HCT116 (cell line): ENCODE data around the gene PTPRZ1. TPM values are rescaled to one million over a fixed set of nuclear protein-coding genes. Genes with fewer than 3 reads are reported as not detected.

Experiments
- ATAC-seq: fragments of 200-7000 bp; cut with Tn5 transposase; 2 replicates; pipeline ENCODE4 v1.9.1; 2020; ENCODE audit warnings: mild to moderate bottlenecking, moderate library complexity
- BruUV-seq: library from RNA; stranded (reverse); fragments of 400-500 nt; replicated peaks from 2 replicates; lab custom pipeline; 2021; lab: Mats Ljungman, UMichigan
- CTCF ChIA-PET: fragments of 300-600 bp; sonication (Branson Sonifier 250); formaldehyde crosslinking; loops from one replicate; lab custom pipeline; 2021; ENCODE audit warnings: antibody characterized with exemption; lab: Charles Lee
- POLR2A ChIA-PET: fragments of 300-600, 350-600 bp; sonication (Branson Sonifier 250); formaldehyde crosslinking; loops from one replicate; lab custom pipeline; 2021; ENCODE audit warnings: antibody characterized with exemption; lab: Charles Lee
- RAD21 ChIA-PET, 2 experiments: fragments of 300-600 bp; sonication (Branson Sonifier 250); formaldehyde crosslinking; loops; one replicate each; lab custom pipeline; 2023; ENCODE audit warnings: low total read pairs in 2 of 2; ENCODE audit not compliant: uncharacterized antibody in 2 of 2, unreplicated experiment in 2 of 2, low non-redundant PET in 1 of 2; lab: Charles Lee
- DNase-seq: peaks from one replicate; pipeline ENCODE4 v3.0.0-alpha.2; 2010; ENCODE audit warnings: low read depth, low spot score
- H2AFZ ChIP-seq: fragments of 200-600 bp; shearing (Covaris generic), sonication (generic); 2 replicates; pipeline ENCODE4 v1.6.1; 2017; ENCODE audit warnings: low read depth, mixed run types, mixed read lengths, antibody characterized with exemption, low read length; ENCODE audit not compliant: poor library complexity, severe bottlenecking
- H3K27ac ChIP-seq: 2 replicates; pipeline ENCODE4 v1.5.1; 2012; ENCODE audit warnings: low read depth, low read length
- H3K27me3 ChIP-seq: fragments of 200-600 bp; sonication (generic); 2 replicates; pipeline ENCODE4 v1.6.1; 2016; ENCODE audit warnings: mixed run types, low read length, mixed read lengths; ENCODE audit not compliant: insufficient read depth
- H3K36me3 ChIP-seq, 2 experiments: fragments of 200-500 bp in 1 of 2; fragments of 200-600 bp in 1 of 2; sonication (Bioruptor generic) in 1 of 2; sonication (generic) in 1 of 2; 2 replicates each; pipeline versions ENCODE4 v1.5.1 to v1.6.1; 2014 to 2016; ENCODE audit warnings: low read length in 2 of 2, inconsistent platforms in 1 of 2, mixed read lengths in 1 of 2, mixed run types in 1 of 2; ENCODE audit not compliant: insufficient read depth in 2 of 2, control insufficient read depth in 1 of 2
- H3K4me1 ChIP-seq, 2 experiments: fragments of 200-600 bp in 1 of 2; sonication (generic) in 1 of 2; 2 replicates each; pipeline versions ENCODE4 v1.5.1 to v1.6.1; 2012 to 2017; ENCODE audit warnings: low read length in 2 of 2, inconsistent platforms in 1 of 2, mild to moderate bottlenecking in 1 of 2, mixed read lengths in 1 of 2, mixed run types in 1 of 2, moderate library complexity in 1 of 2; ENCODE audit not compliant: insufficient read depth in 2 of 2, control insufficient read depth in 1 of 2
- H3K4me2 ChIP-seq: fragments of 200-600 bp; sonication (generic); 2 replicates; pipeline ENCODE4 v1.6.1; 2017; ENCODE audit warnings: mixed run types, low read length, mixed read lengths
- H3K4me3 ChIP-seq, 2 experiments: fragments of 200-600 bp in 1 of 2; sonication (generic) in 1 of 2; replicated peaks in 1 of 2; 2 replicates each; pipeline ENCODE4 v1.5.1; 2011 to 2016; ENCODE audit warnings: low read length in 2 of 2, control low read depth in 1 of 2, low read depth in 1 of 2, mild to moderate bottlenecking in 1 of 2, mixed read lengths in 1 of 2, mixed run types in 1 of 2
- H3K79me2 ChIP-seq: fragments of 200-600 bp; sonication (generic); 2 replicates; pipeline ENCODE4 v1.6.1; 2017; ENCODE audit warnings: mild to moderate bottlenecking, mixed run types, low read length, moderate library complexity, mixed read lengths; ENCODE audit not compliant: insufficient read depth
- H3K9ac ChIP-seq: fragments of 200-600 bp; sonication (generic); 2 replicates; pipeline ENCODE4 v1.6.1; 2016; ENCODE audit warnings: low read length, mixed read lengths
- H3K9me2 ChIP-seq: fragments of 200-600 bp; sonication (generic), shearing (Covaris generic); 2 replicates; pipeline ENCODE4 v1.6.1; 2017; ENCODE audit warnings: mixed run types, mild to moderate bottlenecking, moderate library complexity; ENCODE audit not compliant: insufficient read depth
- H3K9me3 ChIP-seq, 2 experiments: fragments of 200-500 bp in 1 of 2; fragments of 200-600 bp in 1 of 2; sonication (Bioruptor generic) in 1 of 2; sonication (generic) in 1 of 2; 2 replicates each; pipeline ENCODE4 v1.6.1; 2014 to 2017; ENCODE audit warnings: low read length in 2 of 2, mixed read lengths in 2 of 2, inconsistent platforms in 1 of 2, low read depth in 1 of 2, mild to moderate bottlenecking in 1 of 2, mixed run types in 1 of 2, moderate library complexity in 1 of 2; ENCODE audit not compliant: control insufficient read depth in 1 of 2, insufficient read depth in 1 of 2
- H4K20me1 ChIP-seq: fragments of 200-600 bp; sonication (generic), shearing (Covaris generic); 2 replicates; pipeline ENCODE4 v1.6.1; 2017; ENCODE audit warnings: mixed run types, mild to moderate bottlenecking, moderate library complexity; ENCODE audit not compliant: insufficient read depth
- CBX3 ChIP-seq: IDR thresholded peaks from 2 replicates; pipeline ENCODE4 v1.6.1; 2012; ENCODE audit warnings: low read depth
- CEBPB ChIP-seq: IDR thresholded peaks from 2 replicates; pipeline ENCODE4 v1.6.1; 2012; ENCODE audit warnings: low read depth
- EZH2 ChIP-seq: fragments of 200-600 bp; sonication (generic); IDR thresholded peaks from 2 replicates; pipeline ENCODE4 v1.6.1; 2017; ENCODE audit warnings: antibody characterized with exemption, mixed run types
- EZH2phosphoT487 ChIP-seq: fragments of 200-600 bp; IDR thresholded peaks from 2 replicates; pipeline ENCODE4 v1.6.1; 2018; ENCODE audit warnings: antibody characterized with exemption, borderline replicate concordance
- FOSL1 ChIP-seq: IDR thresholded peaks from 2 replicates; pipeline ENCODE4 v1.6.1; 2012; ENCODE audit warnings: low read depth
- JUND ChIP-seq: IDR thresholded peaks from 2 replicates; pipeline ENCODE4 v1.6.1; 2012
- POLR2AphosphoS5 ChIP-seq: IDR thresholded peaks from 2 replicates; pipeline ENCODE4 v1.6.1; 2011; ENCODE audit warnings: mild to moderate bottlenecking, low read depth, low read length, moderate library complexity
- RAD21 ChIP-seq: IDR thresholded peaks from 2 replicates; pipeline ENCODE4 v1.6.1; 2012; ENCODE audit warnings: low read depth, mild to moderate bottlenecking
- REST ChIP-seq: IDR thresholded peaks from 2 replicates; pipeline ENCODE4 v1.6.1; 2012; ENCODE audit warnings: low read depth
- SRF ChIP-seq: IDR thresholded peaks from 2 replicates; pipeline ENCODE4 v1.6.1; 2012; ENCODE audit warnings: low read depth
- ZNF274 ChIP-seq: fragments of 200-500 bp; sonication (Bioruptor generic); IDR thresholded peaks from 2 replicates; pipeline ENCODE4 v1.6.1; 2014; ENCODE audit warnings: mild to moderate bottlenecking, low read depth, low read length, inconsistent platforms
- intact Hi-C: fragments of 100-400 bp; cut with micrococcal nuclease; formaldehyde crosslinking; loops from 2 replicates; pipeline ENCODE4 v1.10.0; 2022
- total RNA-seq: library from RNA; stranded (reverse); gene quantifications from one replicate; pipeline ENCODE4 v1.2.1, GENCODE V29; 2021; ENCODE audit not compliant: unreplicated experiment
- TF ChIP-seq, protein P1 (sequence below): IDR thresholded peaks from 2 replicates; pipeline ENCODE4 v1.6.1; 2012

Gene PTPRZ1
- total RNA-seq, 1 experiment from 2014 or later, result 0.25 TPM

GRCh38 chr7:121878918-121879464, 6.0 kb downstream of the PTPRZ1 start (continued):
- TF ChIP-seq EZH2 (no peak), FOSL1 (no peak)
- TF ChIP-seq, all 23 proteins: peak for 0

DNA sequence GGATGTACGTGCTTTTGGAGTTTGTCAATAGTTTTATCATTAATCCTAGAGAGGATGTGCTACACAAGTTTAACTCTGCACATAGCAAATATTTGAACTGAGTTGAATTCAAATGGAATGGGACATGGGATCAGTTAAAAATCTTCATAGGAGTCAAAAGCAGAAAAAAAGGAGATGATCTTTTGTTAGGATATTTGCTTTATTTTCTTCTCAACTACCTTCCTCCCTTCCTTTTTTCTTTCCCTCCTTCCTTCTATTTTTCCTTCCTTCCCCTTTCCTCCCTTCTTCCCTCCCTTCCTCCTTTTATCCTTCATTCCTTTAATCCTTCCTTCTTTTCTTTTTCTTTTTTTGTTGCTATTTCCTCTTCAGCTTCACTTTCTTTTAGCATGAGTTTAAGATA, 6.6 kb downstream of the PTPRZ1 start:
- H4K20me1 ChIP-seq, result no peaks in the 10 kb centered on the region
- ChIA-PET POLR2A (no interaction called here), RAD21 (no interaction called here)
- no peak overlapping the region for H2AFZ ChIP-seq
- H3K79me2 ChIP-seq, result no peaks in the 10 kb centered on the region
- BruUV-seq, result no TSS peak
- no peaks in the 10 kb centered on the region for H3K4me1 ChIP-seq
- intact Hi-C loops, result no loop called here
- DNase-seq (no peak), ATAC-seq (no peak)
- no peak overlapping the region for H3K9ac ChIP-seq
- no peaks in the 10 kb centered on the region for H3K9me2 ChIP-seq
- no peaks in the 10 kb centered on the region for H3K36me3 ChIP-seq
- H3K4me2 ChIP-seq, result no peak overlapping the region
- no peaks in the 10 kb centered on the region for H3K27me3 ChIP-seq
- no peaks in the 10 kb centered on the region for H3K9me3 ChIP-seq
- no peak overlapping the region for H3K27ac ChIP-seq
- no peak overlapping the region for H3K4me3 ChIP-seq
- TF ChIP-seq CEBPB (no peak), FOSL1 (no peak), ZNF274 (no peak), POLR2AphosphoS5 (no peak), SRF (no peak), RAD21 (no peak), REST (no peak), JUND (no peak), EZH2phosphoT487 (no peak), CBX3 (no peak)
- TF ChIP-seq, protein P1, sequence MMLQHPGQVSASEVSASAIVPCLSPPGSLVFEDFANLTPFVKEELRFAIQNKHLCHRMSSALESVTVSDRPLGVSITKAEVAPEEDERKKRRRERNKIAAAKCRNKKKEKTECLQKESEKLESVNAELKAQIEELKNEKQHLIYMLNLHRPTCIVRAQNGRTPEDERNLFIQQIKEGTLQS, result no peak
- TF ChIP-seq, all 23 proteins: peak for 0
- CTCF ChIA-PET, result no interaction called here
